ENCODE results near the gene LCN9. TPM values are rescaled to one million over a fixed set of nuclear protein-coding genes. Genes with fewer than 3 reads are reported as not detected.

LCN9 gene
- total RNA-seq, 1 donor from 2014 or later = not detected

DNA sequence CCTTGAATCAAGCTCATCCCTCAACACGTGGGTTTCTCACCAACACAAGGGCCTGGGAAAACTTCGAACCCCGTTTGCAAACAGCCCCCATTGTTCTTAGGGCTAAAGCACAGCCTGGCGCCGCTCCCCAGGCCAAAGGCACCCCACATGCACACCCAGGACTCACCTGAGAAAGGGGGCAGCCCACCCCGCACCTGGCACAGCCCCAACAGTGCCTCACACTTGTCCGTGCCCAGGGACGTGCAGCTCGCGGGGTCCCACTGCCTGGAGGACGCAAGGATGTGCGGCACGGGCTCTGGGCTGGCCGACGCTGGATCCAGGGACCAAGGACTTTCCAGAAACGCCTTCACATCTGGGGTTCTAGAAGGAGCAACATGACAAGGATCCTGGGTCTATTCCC, 33.3 kb downstream of the LCN9 start:
- H3K4me3 Mint-ChIP-seq (ENCODE audit: unreplicated experiment) = no peak overlapping the region
- no peaks in the 10 kb centered on the region for H3K36me3 Mint-ChIP-seq (ENCODE audit: unreplicated experiment)
- DNase-seq = no peak
- H3K27me3 Mint-ChIP-seq (ENCODE audit: unreplicated experiment) = peaks cover 4% of the 10 kb centered on the region
- peaks cover 3% of the 10 kb centered on the region for H3K4me1 Mint-ChIP-seq (ENCODE audit: low read depth, unreplicated experiment)
- TF ChIP-seq, protein P1, sequence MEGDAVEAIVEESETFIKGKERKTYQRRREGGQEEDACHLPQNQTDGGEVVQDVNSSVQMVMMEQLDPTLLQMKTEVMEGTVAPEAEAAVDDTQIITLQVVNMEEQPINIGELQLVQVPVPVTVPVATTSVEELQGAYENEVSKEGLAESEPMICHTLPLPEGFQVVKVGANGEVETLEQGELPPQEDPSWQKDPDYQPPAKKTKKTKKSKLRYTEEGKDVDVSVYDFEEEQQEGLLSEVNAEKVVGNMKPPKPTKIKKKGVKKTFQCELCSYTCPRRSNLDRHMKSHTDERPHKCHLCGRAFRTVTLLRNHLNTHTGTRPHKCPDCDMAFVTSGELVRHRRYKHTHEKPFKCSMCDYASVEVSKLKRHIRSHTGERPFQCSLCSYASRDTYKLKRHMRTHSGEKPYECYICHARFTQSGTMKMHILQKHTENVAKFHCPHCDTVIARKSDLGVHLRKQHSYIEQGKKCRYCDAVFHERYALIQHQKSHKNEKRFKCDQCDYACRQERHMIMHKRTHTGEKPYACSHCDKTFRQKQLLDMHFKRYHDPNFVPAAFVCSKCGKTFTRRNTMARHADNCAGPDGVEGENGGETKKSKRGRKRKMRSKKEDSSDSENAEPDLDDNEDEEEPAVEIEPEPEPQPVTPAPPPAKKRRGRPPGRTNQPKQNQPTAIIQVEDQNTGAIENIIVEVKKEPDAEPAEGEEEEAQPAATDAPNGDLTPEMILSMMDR (IDR thresholded peaks at IDR 0.05; ENCODE audit: partially characterized antibody, unreplicated experiment) = no peak
- peaks cover 1% of the 10 kb centered on the region for H3K9me3 Mint-ChIP-seq (ENCODE audit: unreplicated experiment)
- no peak overlapping the region for H3K27ac Mint-ChIP-seq (ENCODE audit: unreplicated experiment)

DNA sequence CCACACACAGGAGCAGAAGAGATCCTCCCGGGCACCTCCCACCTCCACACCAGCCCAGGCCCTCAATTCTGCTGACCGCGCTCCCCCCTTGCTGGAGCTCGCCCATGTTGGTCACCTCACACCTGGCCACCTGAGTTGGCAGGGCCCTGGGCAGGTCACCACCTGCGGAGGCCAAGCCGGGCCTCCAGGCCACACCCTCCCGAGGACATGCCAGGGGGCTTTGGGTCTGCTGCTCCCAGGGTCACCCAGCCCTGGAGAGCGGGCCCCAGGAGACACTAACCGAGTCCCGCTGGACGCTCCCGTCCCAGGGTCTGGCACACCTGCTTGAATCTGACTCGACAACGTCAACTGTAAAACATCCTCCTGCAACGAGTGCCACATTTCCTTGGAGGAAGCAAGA, 34.1 kb downstream of the LCN9 start:
- TF ChIP-seq, protein P1 (IDR thresholded peaks at IDR 0.05; ENCODE audit: partially characterized antibody, unreplicated experiment) = no peak
- Mint-ChIP-seq H3K36me3 (ENCODE audit: unreplicated experiment) (no peaks in the 10 kb centered on the region), H3K4me3 (ENCODE audit: unreplicated experiment) (no peak overlapping the region), H3K27ac (ENCODE audit: unreplicated experiment) (no peak overlapping the region), H3K4me1 (ENCODE audit: low read depth, unreplicated experiment) (peaks cover 3% of the 10 kb centered on the region), H3K9me3 (ENCODE audit: unreplicated experiment) (peaks cover 1% of the 10 kb centered on the region), H3K27me3 (ENCODE audit: unreplicated experiment) (peaks cover 4% of the 10 kb centered on the region)
- no peak for DNase-seq

DNA sequence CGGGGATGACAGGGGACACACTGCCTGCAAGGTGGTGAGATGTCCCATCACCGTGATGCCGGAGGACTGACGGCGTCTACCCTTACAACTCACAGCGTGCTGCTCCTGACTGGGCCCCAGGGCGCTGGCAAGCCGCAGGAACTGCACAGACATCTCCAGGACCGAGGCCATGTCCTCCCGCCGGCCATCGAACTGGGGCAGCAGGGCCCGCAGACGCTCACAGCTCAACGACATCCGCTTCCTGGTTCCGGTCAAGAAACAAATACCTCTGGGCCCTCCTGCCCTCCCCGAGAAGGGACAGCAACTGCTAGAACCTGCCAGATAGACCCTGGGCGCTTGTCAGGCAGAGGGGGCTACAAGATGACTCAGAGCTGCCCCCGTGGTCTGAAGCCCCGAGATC, 35.1 kb downstream of the LCN9 start:
- no peak for DNase-seq
- peaks cover 1% of the 10 kb centered on the region for H3K9me3 Mint-ChIP-seq (ENCODE audit: unreplicated experiment)
- H3K4me1 Mint-ChIP-seq (ENCODE audit: low read depth, unreplicated experiment) = peaks cover 3% of the 10 kb centered on the region
- no peaks in the 10 kb centered on the region for H3K36me3 Mint-ChIP-seq (ENCODE audit: unreplicated experiment)
- TF ChIP-seq, protein P1 (IDR thresholded peaks at IDR 0.05; ENCODE audit: partially characterized antibody, unreplicated experiment) = no peak
- no peak overlapping the region for H3K4me3 Mint-ChIP-seq (ENCODE audit: unreplicated experiment)
- H3K27me3 Mint-ChIP-seq (ENCODE audit: unreplicated experiment) = peaks cover 4% of the 10 kb centered on the region
- H3K27ac Mint-ChIP-seq (ENCODE audit: unreplicated experiment) = no peak overlapping the region

DNA sequence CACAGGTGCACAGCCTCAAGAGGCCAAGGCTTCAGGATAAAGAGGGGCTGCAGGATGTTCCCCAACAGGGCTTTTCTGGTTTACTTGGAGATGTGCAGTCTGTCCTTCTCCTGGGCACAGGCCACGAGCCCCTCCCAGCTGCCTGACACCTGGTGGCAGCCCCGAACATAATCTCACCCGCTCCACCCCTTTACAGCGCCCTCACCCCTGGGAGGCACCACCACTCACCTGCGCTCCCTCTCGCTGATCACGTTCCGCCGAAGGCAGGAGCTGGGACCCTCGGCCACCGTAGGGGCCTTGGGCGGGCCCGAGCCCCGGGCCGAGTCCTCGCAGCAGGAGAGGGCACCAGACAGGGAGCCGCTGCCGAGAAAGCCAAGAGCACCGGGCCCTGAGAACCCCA, 35.7 kb downstream of the LCN9 start:
- Mint-ChIP-seq H3K4me3 (ENCODE audit: unreplicated experiment) (no peak overlapping the region), H3K4me1 (ENCODE audit: low read depth, unreplicated experiment) (no peaks in the 10 kb centered on the region), H3K27me3 (ENCODE audit: unreplicated experiment) (peaks cover 4% of the 10 kb centered on the region), H3K36me3 (ENCODE audit: unreplicated experiment) (no peaks in the 10 kb centered on the region), H3K27ac (ENCODE audit: unreplicated experiment) (no peak overlapping the region), H3K9me3 (ENCODE audit: unreplicated experiment) (no peaks in the 10 kb centered on the region)
- TF ChIP-seq, protein P1 (IDR thresholded peaks at IDR 0.05; ENCODE audit: partially characterized antibody, unreplicated experiment) = no peak
- no peak for DNase-seq

DNA sequence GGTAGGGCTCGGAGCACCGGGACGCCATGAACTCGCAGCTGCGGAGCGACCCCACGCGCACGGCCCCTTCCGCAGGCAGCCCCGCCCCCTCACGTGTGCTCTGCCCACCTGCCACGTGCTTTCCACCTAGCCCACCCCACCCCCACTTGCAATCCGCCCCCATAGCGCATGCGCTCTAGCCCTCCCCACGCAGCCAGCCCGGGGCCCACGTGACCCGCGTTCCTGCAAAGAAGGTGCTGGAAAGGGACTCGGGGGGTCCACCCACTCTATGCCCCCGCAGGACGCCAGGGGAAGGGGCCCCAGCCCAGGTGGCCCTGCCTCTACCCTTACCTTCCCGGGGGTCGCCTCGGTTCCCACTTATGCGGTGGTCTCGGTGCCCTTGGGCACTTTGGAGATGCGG, 36.3 kb downstream of the LCN9 start, which contains the start of gene SOHLH1:
Gene SOHLH1 (minus strand): TSS at position 42 of the 400 bp plus-strand sequence. CDS start 14 bp downstream, at position 28.
- TF ChIP-seq, protein P1 (IDR thresholded peaks at IDR 0.05; ENCODE audit: partially characterized antibody, unreplicated experiment) = no peak
- Mint-ChIP-seq H3K27ac (ENCODE audit: unreplicated experiment) (no peak within 1 kb of the TSS), H3K4me3 (ENCODE audit: unreplicated experiment) (no peak within 1 kb of the TSS), H3K9me3 (ENCODE audit: unreplicated experiment) (no peaks in the 10 kb centered on the region), H3K36me3 (ENCODE audit: unreplicated experiment) (no peaks in the 10 kb centered on the region), H3K4me1 (ENCODE audit: low read depth, unreplicated experiment) (no peaks in the 10 kb centered on the region), H3K27me3 (ENCODE audit: unreplicated experiment) (peaks cover 4% of the 10 kb centered on the region)
- DNase-seq = no peak

All from glutamatergic neuron (in vitro differentiated cells).